Activated T-helper 9 cell treated with anti-CD3 and anti-CD28 coated beads, Interleukin-2, amount 50 U/mL, for 16 hours (primary cell): ENCODE data around the gene SLC24A3.
"Not testable (repeated sequence)": the region's sequence is repeated elsewhere in the genome, so short reads cannot be mapped to it uniquely, and the experiment has no call there.

Experiments used
- DNase-seq: peaks from one replicate; pipeline ENCODE4 v3.0.0-alpha.2; 2020; ENCODE audit warnings: low read depth

SLC24A3 gene

GRCh38 chr20:19748681-19749080 is 536.2 kb downstream of the SLC24A3 start:
- DNase-seq, result no peak

DNA sequence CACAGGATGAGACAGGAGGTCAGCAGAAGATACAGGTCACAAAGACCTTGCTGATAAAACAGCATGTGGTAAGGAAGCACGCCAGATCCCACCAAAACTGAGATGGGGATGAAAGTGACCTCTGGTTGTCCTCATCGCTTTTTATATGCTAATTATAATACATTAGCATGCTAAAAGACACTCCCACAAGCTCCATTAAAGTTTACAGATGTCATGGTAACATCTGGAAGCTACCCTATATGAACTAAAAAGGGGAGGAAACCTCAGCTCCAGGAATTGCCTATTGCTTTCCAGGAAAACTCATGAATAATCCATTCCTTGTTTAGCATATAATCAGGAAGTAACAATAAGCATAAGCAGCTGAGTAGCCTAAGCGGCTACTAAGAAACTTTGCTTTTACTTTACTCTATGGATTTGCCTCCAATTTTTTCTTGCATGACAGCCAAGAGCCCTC is 537.2 kb downstream of the SLC24A3 start:
- no peak for DNase-seq

DNA sequence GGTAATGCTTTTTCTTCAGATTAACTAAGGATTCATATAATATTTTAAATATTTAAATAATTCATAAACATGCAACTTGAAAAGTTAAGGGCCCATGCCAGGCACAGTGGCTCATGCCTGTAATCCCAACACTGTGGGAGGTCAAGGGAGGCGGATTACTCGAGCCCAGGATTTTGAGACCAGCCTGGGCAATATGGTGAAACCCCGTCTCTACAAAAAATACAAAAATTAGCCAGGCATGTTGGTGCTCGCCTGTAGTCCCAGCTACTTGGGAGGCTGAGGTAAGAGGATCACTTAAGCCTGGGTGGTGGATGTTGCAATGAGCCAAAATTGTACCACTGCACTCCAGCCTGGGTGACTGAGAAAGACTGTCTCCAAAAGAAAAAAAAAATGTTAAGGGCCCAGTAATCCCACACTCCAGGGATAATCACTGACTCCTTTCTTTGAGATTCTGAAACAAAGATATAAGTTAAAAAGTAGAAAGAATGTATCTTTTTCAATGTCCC is 537.7 kb downstream of the SLC24A3 start:
- no peak for DNase-seq

DNA sequence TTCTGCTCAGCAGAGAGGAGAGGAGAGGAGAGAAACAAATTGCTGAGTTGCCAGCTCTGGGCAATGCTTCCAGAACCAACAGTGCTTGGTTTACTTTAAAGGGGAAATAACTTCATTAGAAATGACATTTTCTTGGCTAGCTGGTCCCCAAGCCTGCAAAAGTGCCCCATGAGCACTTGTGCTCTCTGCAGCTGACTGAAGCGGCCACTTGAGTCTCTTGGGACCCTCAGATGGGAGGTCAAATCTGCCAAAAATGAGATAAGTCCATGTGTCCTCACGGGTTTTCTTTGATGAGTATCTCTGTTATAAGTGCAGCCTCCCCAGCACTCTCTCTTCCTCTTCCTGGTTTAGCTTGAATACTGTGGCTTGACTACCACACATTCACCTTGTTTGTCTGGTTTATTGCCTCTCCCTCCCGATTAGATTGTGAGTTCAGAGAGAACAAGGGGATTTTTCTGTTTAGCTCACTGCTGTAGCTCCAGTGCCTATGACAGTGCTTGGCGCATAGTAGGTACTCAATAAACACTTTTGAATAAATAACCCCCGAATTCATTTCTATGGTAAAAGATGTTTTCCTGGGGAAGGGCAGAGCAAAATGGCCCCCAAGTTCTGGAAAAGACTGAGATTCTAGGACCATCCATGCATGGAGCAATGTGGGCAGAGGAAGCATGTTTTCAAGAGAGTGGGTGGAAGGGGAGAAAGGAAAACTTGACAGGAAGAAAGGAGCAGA is 538.6 kb downstream of the SLC24A3 start:
- DNase-seq, result no peak

DNA sequence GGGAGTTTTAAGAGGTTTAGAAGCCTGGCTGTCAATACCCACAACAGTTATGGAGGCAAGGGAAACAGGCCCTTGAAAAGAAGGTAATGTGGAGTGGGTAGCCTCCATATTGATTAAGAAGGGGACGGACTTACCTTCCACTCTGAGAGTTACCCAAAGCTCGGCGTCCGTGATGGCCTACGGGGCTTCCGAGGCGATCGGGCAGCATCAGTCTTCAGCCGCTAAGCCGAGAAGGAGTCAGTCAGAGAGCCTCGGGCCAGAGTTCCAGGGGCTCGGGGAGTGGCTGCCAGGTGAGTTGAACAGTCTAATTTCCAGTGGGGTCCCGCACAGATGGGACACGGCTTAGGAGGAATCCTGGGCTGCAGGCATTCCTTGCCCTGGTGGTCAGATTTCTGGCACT is 541.8 kb downstream of the SLC24A3 start:
- not testable (repeated sequence) for DNase-seq

- no peak for DNase-seq
Observed at GRCh38 chr20:19756761-19757486, 544.5 kb downstream of the SLC24A3 start.

DNA sequence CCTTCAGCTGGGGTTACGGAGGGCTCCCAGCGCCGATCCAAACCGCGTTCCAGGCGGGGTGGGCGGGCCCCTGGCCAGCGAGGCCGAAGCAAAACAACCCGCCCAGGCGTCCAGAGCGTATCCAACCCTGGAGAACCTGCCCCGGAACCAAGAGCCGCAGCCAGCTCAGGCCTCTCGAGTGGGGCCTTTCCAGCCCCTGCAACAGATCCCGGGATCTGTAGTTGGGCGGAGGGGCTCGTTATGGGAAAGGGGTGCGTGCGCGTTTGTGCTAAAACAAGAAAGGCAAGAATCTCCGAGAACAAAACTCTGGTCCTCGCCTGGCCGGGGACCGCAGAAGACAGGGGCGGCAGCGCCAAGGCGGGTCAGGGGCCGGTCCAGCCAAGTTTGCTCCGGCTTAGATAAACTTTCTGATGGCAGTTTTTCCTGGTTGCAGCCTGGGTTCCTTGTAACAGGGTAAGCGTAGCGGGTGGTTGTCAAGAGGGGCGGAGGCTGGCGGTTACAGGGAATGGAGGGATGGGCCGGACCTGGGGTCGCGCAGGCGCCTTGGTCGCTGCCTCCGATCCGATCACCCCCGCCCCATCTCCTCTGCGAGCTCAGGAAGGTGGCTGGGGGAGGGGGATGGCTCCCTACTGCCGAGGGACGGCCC is 545.2 kb downstream of the SLC24A3 start:
- DNase-seq, result no peak

DNA sequence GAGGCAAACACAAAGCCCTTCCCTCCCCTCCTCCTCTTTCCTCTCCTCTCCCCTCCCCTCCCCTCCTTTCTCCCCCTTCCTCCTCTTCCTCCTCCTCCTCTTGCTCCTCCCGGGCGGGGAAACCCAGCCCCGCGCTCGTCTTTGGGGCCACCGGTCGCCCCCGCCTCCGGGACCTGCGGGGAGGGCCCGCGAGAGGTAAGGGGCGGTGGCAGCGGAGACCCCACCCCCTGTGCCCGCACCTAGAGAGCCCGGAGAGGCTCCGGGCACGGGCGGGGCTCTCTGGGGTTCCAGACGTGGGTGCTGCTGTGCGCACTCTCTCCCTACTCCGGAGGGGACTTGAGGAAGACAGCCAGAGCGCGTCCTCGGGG is 545.7 kb downstream of the SLC24A3 start, which contains the start of gene RIN2:
Gene RIN2 (plus strand): TSS at position 126 of the 368 bp plus-strand sequence. CDS start 131,344 bp downstream, outside the sequence.
- no peak for DNase-seq

- no peak for DNase-seq
Observed at GRCh38 chr20:19758501-19759331, 546.3 kb downstream of the SLC24A3 start.

- no peak for DNase-seq
Observed at GRCh38 chr20:19760371-19760721, 547.9 kb downstream of the SLC24A3 start.

DNA sequence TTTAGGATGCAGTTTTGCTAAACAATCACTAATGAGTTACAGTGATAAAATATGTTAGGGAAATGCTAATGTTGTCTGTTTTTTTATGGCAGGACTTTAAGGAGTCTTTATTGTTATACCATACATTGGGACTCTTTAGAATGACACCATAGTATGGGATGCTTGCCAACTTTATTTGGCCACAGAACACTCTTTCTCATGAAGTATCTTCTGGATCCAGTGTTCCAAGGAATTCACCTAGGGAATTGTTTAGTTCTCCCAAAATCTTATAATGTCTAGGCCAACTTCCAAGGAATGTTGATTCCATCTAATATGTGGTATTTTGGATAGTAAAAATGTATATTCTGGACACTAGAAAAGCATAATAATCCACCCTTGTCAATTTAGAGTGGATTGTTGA is 548.9 kb downstream of the SLC24A3 start:
- no peak for DNase-seq

DNA sequence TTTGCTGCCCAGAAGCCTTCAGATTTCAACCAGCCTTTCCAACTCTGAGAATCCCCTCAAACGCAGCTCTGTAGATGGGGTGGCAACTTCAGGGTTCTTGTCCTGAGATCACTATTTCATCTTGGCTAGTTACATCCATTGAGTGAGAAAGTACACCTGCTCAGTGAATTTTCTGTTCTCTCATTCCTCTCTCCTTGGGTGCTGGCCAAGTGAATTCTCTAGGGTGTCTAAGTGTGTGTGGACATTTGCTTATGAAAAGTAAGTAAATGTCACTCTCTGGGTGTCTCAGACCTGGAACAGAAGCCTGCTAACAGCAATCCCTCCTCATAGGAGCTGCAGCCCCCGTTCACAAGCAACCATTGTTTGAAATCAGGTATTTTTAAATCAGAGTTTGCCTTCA is 549.4 kb downstream of the SLC24A3 start:
- DNase-seq, result no peak

GRCh38 chr20:19764207-19764606 is 551.8 kb downstream of the SLC24A3 start:
- no peak for DNase-seq

GRCh38 chr20:19765266-19765665 is 552.8 kb downstream of the SLC24A3 start:
- no peak for DNase-seq

DNA sequence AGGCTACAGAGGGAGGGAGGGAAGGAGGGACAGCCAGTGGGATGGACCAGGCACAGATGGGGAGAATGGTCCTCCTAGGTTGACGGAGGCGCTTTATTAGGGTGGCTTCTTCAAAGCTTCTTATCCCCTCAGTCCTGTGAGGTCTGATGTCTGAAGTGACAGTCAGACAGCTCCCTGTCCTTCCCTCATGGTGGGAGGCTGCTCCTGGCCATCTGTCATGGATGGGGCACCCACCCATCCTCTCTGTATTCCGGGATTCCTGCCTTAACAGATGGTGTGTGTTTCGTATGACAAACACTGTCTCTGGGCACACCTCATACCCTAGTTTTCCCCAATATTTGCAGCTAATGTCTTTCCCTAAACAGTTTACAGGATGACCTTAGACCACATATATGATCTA is 553.5 kb downstream of the SLC24A3 start:
- no peak for DNase-seq

- DNase-seq, result no peak
Observed at GRCh38 chr20:19767070-19767469, 554.6 kb downstream of the SLC24A3 start.

GRCh38 chr20:19768325-19768842 is 555.9 kb downstream of the SLC24A3 start:
- DNase-seq, result no peak

DNA sequence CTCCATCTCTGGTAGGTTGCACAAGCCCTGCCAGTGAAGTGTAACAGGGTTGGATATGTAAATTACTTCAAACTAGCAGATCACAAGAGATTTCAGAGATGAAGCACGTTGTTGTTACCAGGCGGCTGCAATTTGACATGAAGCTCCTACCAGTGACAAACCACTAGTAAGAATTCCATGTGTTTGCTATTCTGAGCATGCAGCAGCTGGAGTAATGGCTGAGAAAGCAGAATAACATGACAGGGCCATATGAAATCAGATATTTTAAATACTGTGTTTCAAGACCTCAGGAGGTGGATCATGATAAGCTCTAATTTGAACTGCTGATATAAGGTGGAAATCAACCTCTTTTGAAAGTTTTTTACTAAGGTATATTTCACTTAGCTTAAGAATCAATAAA is 557.1 kb downstream of the SLC24A3 start:
- DNase-seq, result no peak

DNA sequence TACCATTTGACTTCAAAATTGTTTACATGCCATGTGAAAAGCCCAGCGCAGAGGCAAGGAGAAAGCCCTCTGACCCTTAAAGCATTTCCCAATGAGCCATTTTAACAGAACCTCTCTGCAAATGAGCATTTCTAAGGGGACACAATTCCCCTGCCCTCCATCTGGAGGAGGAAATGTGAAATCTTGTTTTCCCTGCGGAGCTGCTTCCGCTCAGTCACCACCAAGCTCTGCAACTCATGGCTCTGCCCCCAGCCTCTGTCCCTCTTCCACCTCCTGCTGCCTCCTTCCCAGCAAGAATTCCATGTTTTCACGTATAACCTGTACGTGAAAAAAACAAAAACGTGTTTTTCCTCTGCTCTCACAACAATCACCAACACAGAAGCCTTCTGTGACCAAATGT is 557.9 kb downstream of the SLC24A3 start:
- no peak for DNase-seq

GRCh38 chr20:19771031-19771430 is 558.6 kb downstream of the SLC24A3 start:
- DNase-seq, result no peak
